GM12878 (cell line): Measurements from ENCODE around the gene NDUFB7. TPM values are rescaled to one million over a fixed set of nuclear protein-coding genes. Genes with fewer than 3 reads are reported as not detected.

Experiments used
- ATAC-seq: fragments of 200-7000 bp; cut with Tn5 transposase; 3 replicates; pipeline ENCODE4 v1.9.1; 2020; ENCODE audit warnings: mild to moderate bottlenecking, moderate library complexity
- BruUV-seq: library from RNA; stranded (reverse); fragments of 400-500 nt; replicated peaks from 2 replicates; lab custom pipeline; 2021; lab: Mats Ljungman, UMichigan
- CTCF ChIA-PET: fragments of 300-600 bp; sonication (Branson Sonifier 250); formaldehyde crosslinking; extraction: SDS; loops from one replicate; lab custom pipeline; 2021; ENCODE audit warnings: inconsistent platforms; lab: Yijun Ruan, JAX
- POLR2A ChIA-PET: fragments of 350-600 bp; formaldehyde crosslinking; extraction: SDS; loops from one replicate; lab custom pipeline; 2021; ENCODE audit warnings: inconsistent platforms; lab: Charles Lee
- RAD21 ChIA-PET: fragments of 300-600 bp; sonication (Branson Sonifier 250); formaldehyde crosslinking; loops from one replicate; lab custom pipeline; 2023; ENCODE audit warnings: antibody characterized with exemption; ENCODE audit not compliant: unreplicated experiment; lab: Charles Lee
- SMC1A ChIA-PET: fragments of 300-600 bp; sonication (Branson Sonifier 250); formaldehyde crosslinking; loops from one replicate; lab custom pipeline; 2023; ENCODE audit not compliant: unreplicated experiment, uncharacterized antibody; lab: Charles Lee
- DNase-seq: peaks from one replicate; pipeline ENCODE4 v3.0.0-alpha.2; 2011; ENCODE audit warnings: low read depth, low spot score
- FAIRE-seq: peaks from 3 replicates; lab custom pipeline; 2011; peaks lifted over from hg19 to GRCh38; lab: Jason Lieb, UNC
- H2AFZ ChIP-seq: 2 replicates; pipeline ENCODE4 v1.6.0; 2011; ENCODE audit warnings: low read depth, low read length, control low read depth; ENCODE audit not compliant: control insufficient read depth
- H3K27ac ChIP-seq: 2 replicates; pipeline ENCODE4 v1.5.1; 2011; ENCODE audit warnings: control low read depth; ENCODE audit not compliant: control insufficient read depth, insufficient read depth
- H3K27me3 ChIP-seq, 2 experiments: replicated peaks in 1 of 2; 2 replicates each; pipeline versions ENCODE4 v1.6.0 to v1.6.1; 2011; ENCODE audit warnings: low read length in 1 of 2; ENCODE audit not compliant: control insufficient read depth in 2 of 2, insufficient read depth in 2 of 2
- H3K36me3 ChIP-seq, 2 experiments: 2 replicates each; pipeline ENCODE4 v1.5.1; 2011; ENCODE audit warnings: low read length in 1 of 2; ENCODE audit not compliant: control insufficient read depth in 2 of 2, insufficient read depth in 2 of 2
- H3K4me1 ChIP-seq: 2 replicates; pipeline ENCODE4 v1.6.1; 2011; ENCODE audit warnings: mild to moderate bottlenecking, low read length, moderate library complexity, mixed read lengths; ENCODE audit not compliant: control insufficient read depth, insufficient read depth
- H3K4me2 ChIP-seq: 2 replicates; pipeline ENCODE4 v1.6.0; 2011; ENCODE audit warnings: control low read depth; ENCODE audit not compliant: control insufficient read depth, insufficient read depth
- H3K4me3 ChIP-seq: fragments of 200-600 bp; sonication (generic); 2 replicates; pipeline ENCODE4 v1.5.1; 2016
- H3K79me2 ChIP-seq: 2 replicates; pipeline ENCODE4 v1.6.0; 2011; ENCODE audit warnings: low read length; ENCODE audit not compliant: control insufficient read depth, insufficient read depth
- H3K9ac ChIP-seq: 2 replicates; pipeline ENCODE4 v1.8.0; 2011; ENCODE audit warnings: low read length, control low read depth, mixed read lengths; ENCODE audit not compliant: control insufficient read depth, insufficient read depth
- H3K9me3 ChIP-seq: replicated peaks from 3 replicates; pipeline ENCODE4 v1.5.1; 2011; ENCODE audit warnings: mild to moderate bottlenecking, low read length; ENCODE audit not compliant: control insufficient read depth, insufficient read depth
- H4K20me1 ChIP-seq: 2 replicates; pipeline ENCODE4 v1.6.0; 2011; ENCODE audit not compliant: control insufficient read depth, insufficient read depth
- HCFC1 ChIP-seq: fragments of 150-350 bp; IDR thresholded peaks from 2 replicates; pipeline ENCODE4 v1.6.1; 2014; ENCODE audit warnings: low read length
- NBN ChIP-seq: fragments of 450-650 bp; IDR thresholded peaks from 2 replicates; pipeline ENCODE4 v1.6.1; 2016
- PML ChIP-seq: IDR thresholded peaks from 2 replicates; pipeline ENCODE4 v1.6.1; 2012; ENCODE audit warnings: low read length, inconsistent platforms
- POLR2A ChIP-seq: IDR thresholded peaks from 2 replicates; pipeline ENCODE4 v1.6.1; 2011; ENCODE audit warnings: low read depth, mild to moderate bottlenecking, low read length
- POLR2AphosphoS2 ChIP-seq: IDR thresholded peaks from 2 replicates; pipeline ENCODE4 v1.6.1; 2011; ENCODE audit warnings: low read depth, mild to moderate bottlenecking, low read length, improper control_type of control experiment, moderate library complexity
- POLR2AphosphoS5 ChIP-seq: IDR thresholded peaks from 2 replicates; pipeline ENCODE4 v1.6.1; 2011; ENCODE audit warnings: mild to moderate bottlenecking, low read length, inconsistent platforms
- WGBS: methylation state at CpG from one replicate; pipeline ENCODE4 v1.1.6; 2016; ENCODE audit warnings: low lambda C conversion rate; ENCODE audit not compliant: insufficient replicate concordance, insufficient coverage; ENCODE audit errors: missing lambda C conversion rate; 5-methylcytosine and 5-hydroxymethylcytosine counted together
- in situ Hi-C: fragments of 300-500 bp; cut with MboI; formaldehyde crosslinking; loops from 9 replicates; pipeline ENCODE4 v1.14.3; 2018; ENCODE audit warnings: mixed read lengths
- intact Hi-C: fragments of 100-400 bp; cut with micrococcal nuclease; formaldehyde crosslinking; loops from one replicate; pipeline ENCODE4 v1.14.2; 2022; ENCODE audit not compliant: unreplicated experiment
- polyA plus RNA-seq, 11 experiments: library from polyadenylated mRNA; depleted of rRNA in 4 of 11; unstranded in 6 of 11; stranded (reverse) in 5 of 11; fragments of >200 nt; fragmentation: Nextera tagmentation in 4 of 11; fragmentation: Illumina TruSeq in 1 of 11; extraction: Ambion mirVana in 4 of 11; extraction: Trizol in 1 of 11; gene quantifications; 1 replicate in 1 of 11; 2 replicates in 10 of 11; pipeline versions ENCODE4 v1.2.1 to v1.2.3, GENCODE V29; 2011 to 2016; ENCODE audit warnings: inconsistent platforms in 2 of 11, missing spikeins in 2 of 11, low read depth in 1 of 11
- total RNA-seq, 4 experiments: library from RNA; depleted of rRNA in 3 of 4; stranded (reverse); fragments of >200 nt in 3 of 4; fragmentation: Illumina TruSeq in 1 of 4; extraction: Trizol in 1 of 4; gene quantifications; 2 replicates each; pipeline versions ENCODE4 v1.2.1 to v1.2.3, GENCODE V29; 2013 to 2021
- TF ChIP-seq, protein P1 (sequence below): IDR thresholded peaks from 2 replicates; pipeline ENCODE4 v1.6.1; 2011; ENCODE audit warnings: borderline replicate concordance, low read depth, mild to moderate bottlenecking, moderate library complexity, low read length; ENCODE audit not compliant: insufficient read depth, poor library complexity, severe bottlenecking

NDUFB7 gene
- total and polyA plus RNA-seq, 10 of the 15 experiments (the other 5 are each of a cell fraction or from before 2014, with no cell fraction given), result 14.6 to 480 (median 182) TPM

- TF ChIP-seq PML (peak; percentile 57), HCFC1 (no peak), POLR2A (peak; percentile 40), POLR2AphosphoS5 (peak; percentile 21; the same call in 1 of the 2 replicates), POLR2AphosphoS2 (0 out of 2 replicates have a peak, but pooled peaks have one; percentile 11), NBN (no peak)
- TF ChIP-seq, protein P1, sequence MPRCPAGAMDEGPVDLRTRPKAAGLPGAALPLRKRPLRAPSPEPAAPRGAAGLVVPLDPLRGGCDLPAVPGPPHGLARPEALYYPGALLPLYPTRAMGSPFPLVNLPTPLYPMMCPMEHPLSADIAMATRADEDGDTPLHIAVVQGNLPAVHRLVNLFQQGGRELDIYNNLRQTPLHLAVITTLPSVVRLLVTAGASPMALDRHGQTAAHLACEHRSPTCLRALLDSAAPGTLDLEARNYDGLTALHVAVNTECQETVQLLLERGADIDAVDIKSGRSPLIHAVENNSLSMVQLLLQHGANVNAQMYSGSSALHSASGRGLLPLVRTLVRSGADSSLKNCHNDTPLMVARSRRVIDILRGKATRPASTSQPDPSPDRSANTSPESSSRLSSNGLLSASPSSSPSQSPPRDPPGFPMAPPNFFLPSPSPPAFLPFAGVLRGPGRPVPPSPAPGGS, result peak; percentile 17
- TF ChIP-seq, all 136 proteins: peak for 5
- ATAC-seq (no peak), FAIRE-seq (no peak), DNase-seq (no peak)
- Histone ChIP-seq H3K36me3 (peaks cover 11 to 12% of the 10 kb centered on the region in 2 experiments), H3K4me3 (no peak overlapping the region), H3K4me1 (peaks cover 20% of the 10 kb centered on the region), H2AFZ (no peak overlapping the region), H3K27me3 (no peaks in the 10 kb centered on the region), H3K27ac (no peak overlapping the region), H3K9me3 (no peaks in the 10 kb centered on the region), H4K20me1 (no peaks in the 10 kb centered on the region), H3K4me2 (no peak overlapping the region), H3K79me2 (no peaks in the 10 kb centered on the region), H3K9ac (no peak overlapping the region)
- no TSS peak for BruUV-seq
- 92% methylated on average over 4 of the region's 4 CpGs for WGBS
- RAD21 ChIA-PET, result interaction anchor here (1.4 to 3.3 kb wide), 6 partner anchors 8 to 76 kb away, joined by 5 to 28 read pairs (median 7); no protein-coding TSS in a partner anchor
- POLR2A ChIA-PET, result interaction anchor here (0.7 to 1.2 kb wide), 6 partner anchors 8 to 806 kb away, joined by 3 to 5 read pairs (median 4); partner anchors contain the start of gene AKAP8L
- intact Hi-C loops (loop anchor here (10.0 kb wide), 1 partner anchor 72 kb away; no protein-coding TSS in a partner anchor), in situ Hi-C loops (no loop called here)
- CTCF ChIA-PET, result interaction anchor here (0.6 to 2.2 kb wide), 8 partner anchors 9 to 247 kb away, joined by 3 to 12 read pairs (median 4); no protein-coding TSS in a partner anchor
- SMC1A ChIA-PET, result interaction anchor here (0.6 to 4.3 kb wide), 8 partner anchors 8 to 254 kb away, joined by 3 to 31 read pairs (median 4); partner anchors contain the start of gene ADGRE3
Measured at GRCh38 chr19:14612657-14613056, 40.8 kb upstream of the NDUFB7 start.
